Central memory CD4-positive, alpha-beta T cell (primary cell): ENCODE results near the gene LIG3.
A peak's percentile ranks its signal among the peaks of the same experiment; 100 is the strongest.
"Not testable (repeated sequence)": the region's sequence is repeated elsewhere in the genome, so short reads cannot be mapped to it uniquely, and the experiment has no call there.

Experiments used
- DNase-seq: peaks from one replicate; pipeline ENCODE4 v3.0.0; 2022
- total RNA-seq, 3 experiments: gene quantifications; one replicate each; lab custom pipeline; 2026; lab: John Stamatoyannopoulos, UW

Gene LIG3
- 60.3 to 98.7 (median 67.9) reads per million in 3 experiments for total RNA-seq

GRCh38 chr17:34980353-34980680 is at the start of gene LIG3:
Gene LIG3, plus strand, starts transcription at chr17:34980512. Its CDS starts 2,494 bp downstream, at chr17:34983006.
- peak; percentile 92 for DNase-seq

- DNase-seq = not testable (repeated sequence)
These were observed 29.5 kb upstream of the LIG3 start for GRCh38 chr17:34950780-34951179.

- DNase-seq = no peak
These were observed 21.9 kb upstream of the LIG3 start for GRCh38 chr17:34958438-34958837.

GRCh38 chr17:34961093-34961911 is 19.0 kb upstream of the LIG3 start, which contains the start of the genes CCT6B and ZNF830:
Gene CCT6B, minus strand, starts transcription at chr17:34961460. Its CDS starts 67 bp downstream, at chr17:34961393.
Gene ZNF830, plus strand, starts transcription at chr17:34961540. Its CDS starts 27 bp downstream, at chr17:34961567.
- peak; percentile 91 for DNase-seq

- DNase-seq = no peak
These were observed 6.1 kb upstream of the LIG3 start for GRCh38 chr17:34974179-34974578.

DNA sequence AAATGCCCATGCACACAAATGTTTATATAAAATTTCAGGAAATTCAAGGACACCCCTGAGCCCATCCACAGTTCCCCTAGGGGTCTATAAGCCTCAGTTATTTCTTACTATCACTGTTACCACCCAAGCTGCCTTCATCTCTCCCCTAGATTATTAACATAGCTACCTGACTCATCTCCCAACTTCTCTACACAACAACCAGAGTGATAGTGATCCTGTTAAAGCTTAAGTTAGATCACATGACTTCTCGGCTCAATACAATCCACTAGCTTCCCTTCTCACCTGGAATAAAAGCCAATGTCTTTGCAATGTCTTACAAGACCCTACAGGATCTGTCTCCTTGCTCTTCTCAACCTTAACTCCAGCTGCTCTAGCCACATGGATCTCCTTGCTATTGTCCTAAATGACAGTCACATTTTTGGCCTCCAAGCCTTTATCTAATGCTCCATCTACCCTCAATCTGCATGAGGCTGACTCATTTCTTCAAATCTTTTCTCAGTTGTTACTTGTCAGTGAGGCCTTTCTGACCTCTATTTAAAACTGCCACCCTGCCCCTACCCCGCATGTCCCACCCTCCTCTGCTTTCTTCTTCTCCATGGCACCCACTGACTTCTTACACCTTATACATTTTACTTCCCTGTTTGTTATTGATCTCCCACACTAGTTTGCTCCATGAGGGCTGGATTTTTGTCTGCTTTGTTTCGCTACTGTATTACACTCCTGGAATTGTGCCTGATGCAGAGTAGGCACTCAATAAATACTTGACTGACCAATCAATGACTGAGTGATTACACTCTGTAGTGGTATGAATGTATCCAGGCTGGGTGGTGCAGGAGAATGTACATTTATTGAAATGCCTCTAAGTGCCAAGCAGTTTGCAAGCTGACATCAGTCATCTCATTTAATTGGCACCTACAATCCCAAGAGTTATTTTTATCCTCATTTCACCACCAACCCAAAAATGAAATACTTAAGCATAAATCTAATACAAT is 5.2 kb upstream of the LIG3 start:
- DNase-seq = no peak

DNA sequence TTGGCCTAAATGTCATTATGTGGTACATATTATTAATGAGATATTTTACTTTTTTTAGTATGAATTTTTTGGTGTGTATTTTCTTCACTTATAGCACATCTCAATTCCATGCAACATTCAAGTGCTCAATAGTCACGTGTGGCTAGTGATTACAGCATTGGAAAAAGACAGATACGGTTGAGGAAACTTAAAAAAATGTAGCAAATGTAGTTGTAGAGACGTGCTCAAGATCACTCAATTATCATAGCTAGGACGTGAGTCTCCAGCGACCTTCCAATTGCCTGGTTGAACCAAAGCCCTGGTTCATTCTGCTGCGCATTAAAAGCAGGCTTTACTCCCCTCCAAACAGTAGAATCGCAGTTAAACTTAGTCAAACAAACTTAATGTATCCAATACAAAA is 1.2 kb upstream of the LIG3 start:
- DNase-seq = no peak

- DNase-seq = no peak
These were observed 511 bp upstream of the LIG3 start for GRCh38 chr17:34979650-34980352.

- DNase-seq = peak; percentile 71
These were observed 597 bp downstream of the LIG3 start for GRCh38 chr17:34980681-34981537.

- no peak for DNase-seq
These were observed 1.4 kb downstream of the LIG3 start for GRCh38 chr17:34981538-34982241.

- DNase-seq = no peak
These were observed 6.9 kb downstream of the LIG3 start for GRCh38 chr17:34987232-34987631.

- no peak for DNase-seq
These were observed 8.3 kb downstream of the LIG3 start for GRCh38 chr17:34988644-34989043.

DNA sequence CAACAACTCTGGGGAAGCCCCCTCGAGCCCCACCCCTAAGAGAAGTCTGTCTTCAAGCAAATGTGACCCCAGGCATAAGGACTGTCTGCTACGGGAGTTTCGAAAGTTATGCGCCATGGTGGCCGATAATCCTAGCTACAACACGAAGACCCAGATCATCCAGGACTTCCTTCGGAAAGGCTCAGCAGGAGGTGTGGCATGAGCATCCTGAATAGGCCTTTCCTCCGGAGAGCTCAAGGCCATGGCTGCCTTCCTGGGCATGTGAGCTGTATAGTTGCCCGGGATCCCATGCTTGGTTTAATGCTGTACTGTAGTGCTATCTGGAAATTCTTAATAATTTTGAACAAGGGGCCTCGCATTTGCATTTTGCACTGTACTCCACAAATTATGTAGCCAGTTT is 9.2 kb downstream of the LIG3 start:
- no peak for DNase-seq

DNA sequence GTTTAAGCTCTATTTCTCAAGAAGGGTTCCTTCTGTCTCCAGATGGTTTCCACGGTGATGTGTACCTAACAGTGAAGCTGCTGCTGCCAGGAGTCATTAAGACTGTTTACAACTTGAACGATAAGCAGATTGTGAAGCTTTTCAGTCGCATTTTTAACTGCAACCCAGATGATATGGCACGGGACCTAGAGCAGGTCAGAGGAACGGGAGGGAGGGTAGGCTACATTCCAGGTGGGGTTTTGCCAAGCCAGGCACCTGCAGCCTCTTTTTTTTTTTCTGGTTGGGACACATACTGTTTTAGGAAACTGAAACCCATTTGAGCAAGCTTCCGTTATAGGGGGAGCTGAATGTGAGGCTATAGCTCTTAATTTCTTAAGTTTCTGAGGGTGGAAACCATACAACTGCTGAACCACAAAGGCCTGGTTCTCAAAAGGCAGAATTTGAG is 10.6 kb downstream of the LIG3 start:
- no peak for DNase-seq

GRCh38 chr17:34991606-34992005 is 11.3 kb downstream of the LIG3 start:
- no peak for DNase-seq

DNA sequence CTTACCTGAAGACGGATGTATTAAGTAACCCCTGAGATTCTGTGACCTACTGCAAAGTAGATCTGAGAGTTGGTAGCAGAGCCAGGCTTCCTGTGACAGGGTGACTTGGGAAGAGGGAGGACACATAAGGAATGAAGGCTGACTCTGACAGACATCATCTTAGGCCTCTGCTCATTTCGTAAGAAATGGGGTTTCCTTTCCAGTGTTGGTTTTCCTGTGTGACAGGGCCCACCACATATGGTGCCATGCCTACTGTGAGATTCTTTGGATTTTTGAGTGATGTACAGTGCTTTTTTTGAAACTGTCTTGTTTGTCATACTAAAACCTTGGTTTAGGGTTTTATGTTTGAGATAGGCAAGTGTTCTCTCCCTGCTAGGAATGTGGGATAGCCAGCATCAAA is 12.7 kb downstream of the LIG3 start:
- no peak for DNase-seq

GRCh38 chr17:34996422-34997285 is 16.3 kb downstream of the LIG3 start:
- no peak for DNase-seq

- DNase-seq = no peak
These were observed 17.1 kb downstream of the LIG3 start for GRCh38 chr17:34997355-34997862.

DNA sequence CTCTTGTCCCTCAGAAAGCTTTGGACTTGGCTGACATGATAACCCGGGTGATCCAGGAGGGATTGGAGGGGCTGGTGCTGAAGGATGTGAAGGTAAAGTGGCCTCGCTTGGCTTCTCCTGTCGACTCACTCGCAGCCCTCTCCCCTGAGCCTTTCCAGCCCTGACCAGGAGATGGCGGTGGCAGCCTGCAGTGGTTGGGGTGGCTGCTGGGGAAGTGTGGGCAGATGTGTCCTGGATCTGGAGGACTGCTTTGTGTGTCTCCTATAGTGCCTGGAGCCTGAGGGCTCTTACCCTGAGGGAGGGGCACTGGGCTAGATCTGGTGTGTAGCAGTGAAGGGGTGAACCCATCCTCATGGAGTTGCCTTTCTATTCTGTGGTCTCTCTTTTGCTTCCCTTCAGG is 17.9 kb downstream of the LIG3 start:
- peak; percentile 71 for DNase-seq

GRCh38 chr17:34999456-34999855 is 19.1 kb downstream of the LIG3 start:
- DNase-seq = no peak
